T47D (cell line): ENCODE measurements around the gene PAPPA.

Experiments
- DNase-seq, 2 experiments: peaks; one replicate each; pipeline versions ENCODE4 v3.0.0 to v3.0.0-alpha.2; 2011 to 2012; ENCODE audit warnings: low read depth in 1 of 2, low spot score in 1 of 2
- JUND ChIP-seq: IDR thresholded peaks from 2 replicates; pipeline ENCODE4 v1.6.1; 2012; ENCODE audit warnings: low read depth
- in situ Hi-C: cut with HindIII; loops from 2 replicates; pipeline ENCODE4 v1.10.0; 2016; ENCODE audit warnings: low sequenced_read_pairs, low pct_unique_long_range_greater_than_20kb

PAPPA gene

DNA sequence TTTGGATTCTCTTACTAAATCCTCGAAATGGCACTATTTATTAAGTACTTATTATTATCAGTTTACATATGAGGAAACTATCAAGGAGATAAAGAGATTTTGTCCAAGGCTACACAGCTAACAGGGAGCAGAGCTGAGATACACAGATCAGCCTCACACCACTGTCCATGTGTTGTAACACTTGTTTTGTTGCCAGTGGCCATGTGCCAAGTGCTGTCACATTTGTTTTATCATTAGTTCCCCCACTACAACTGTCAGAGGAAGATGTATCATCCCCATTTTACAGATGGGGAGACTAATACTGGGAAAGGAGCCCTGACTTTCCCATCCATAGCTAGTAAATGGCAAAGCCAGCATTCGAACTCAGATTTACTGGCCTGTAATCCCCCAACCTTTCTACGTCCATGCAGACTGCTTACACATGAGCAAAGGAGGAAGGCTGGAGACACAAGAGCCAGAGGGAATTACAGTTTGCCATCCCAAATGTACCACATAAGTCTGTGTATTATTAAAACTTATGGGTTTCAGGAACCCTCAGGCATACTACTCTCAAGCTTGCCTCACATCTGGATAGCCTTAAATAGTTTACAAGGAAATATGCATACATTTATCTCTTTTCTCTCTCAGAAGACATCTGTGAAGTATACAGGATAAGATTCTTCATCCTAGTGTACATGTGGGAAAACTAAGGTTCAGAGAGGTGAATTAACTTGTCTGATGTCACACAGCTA lies 25.1 kb downstream of the PAPPA start:
- TF ChIP-seq JUND, result no peak
- in situ Hi-C loops, result no loop called here

GRCh38 chr9:116179568-116179967 lies 26.0 kb downstream of the PAPPA start:
- DNase-seq, result no peak
- in situ Hi-C loops, result no loop called here
- TF ChIP-seq JUND, result no peak

More for the DNA sequence above, 25.1 kb downstream of the PAPPA start:
- DNase-seq, result no peak

DNA sequence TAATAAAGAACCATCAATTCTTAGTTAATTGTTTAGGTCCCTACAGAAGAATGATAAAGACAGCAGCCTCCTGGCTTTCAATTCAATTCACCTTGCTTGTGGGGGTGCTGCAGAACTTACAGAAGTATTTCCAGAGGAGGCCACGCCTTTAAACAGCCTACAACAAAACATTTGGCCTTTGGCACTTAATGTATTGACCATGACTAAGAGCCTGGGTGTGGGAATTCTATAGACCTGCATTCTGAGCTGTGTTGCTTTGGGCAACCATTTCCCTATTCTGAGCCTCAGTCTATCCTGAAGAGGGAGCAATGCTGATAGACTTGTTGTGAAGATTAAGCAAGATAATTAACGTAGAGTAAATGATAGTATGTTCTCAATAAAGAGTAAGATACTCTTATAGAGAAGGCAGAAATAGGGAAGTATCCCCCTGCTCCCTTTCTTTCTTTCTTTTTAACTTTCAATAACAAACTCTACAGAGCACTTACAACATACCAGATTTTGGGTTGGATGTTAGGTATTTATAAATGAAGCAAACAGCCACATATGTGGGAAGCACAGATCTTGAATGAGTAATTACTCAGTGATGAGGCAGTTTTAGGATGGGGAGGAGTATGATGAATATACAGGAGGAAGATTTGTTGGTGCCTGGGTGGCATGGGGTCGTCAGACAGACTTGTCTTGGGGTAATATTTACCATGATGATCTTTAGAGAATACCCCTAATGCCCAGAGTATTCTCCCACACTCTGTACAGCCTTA lies 28.4 kb downstream of the PAPPA start:
- in situ Hi-C loops, result no loop called here
- DNase-seq, result no peak
- TF ChIP-seq JUND, result no peak

DNA sequence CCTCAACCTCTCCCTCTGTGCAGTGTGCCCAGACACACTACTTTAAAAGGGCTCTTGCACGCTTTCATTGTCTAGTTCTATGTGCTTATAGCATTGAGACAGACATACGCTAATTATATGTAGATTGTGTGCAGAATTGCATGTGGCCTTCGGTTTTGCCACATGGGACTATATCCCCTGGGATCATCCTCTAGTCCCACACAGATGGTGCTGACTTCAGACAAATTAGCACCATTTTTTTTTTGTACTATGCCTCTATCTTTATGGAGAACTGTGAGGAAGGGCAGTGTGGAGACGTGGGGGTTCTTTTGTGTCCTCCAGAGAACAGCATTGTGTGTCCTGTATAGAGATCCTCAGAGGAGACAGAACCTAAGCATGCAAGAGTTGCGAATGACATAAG lies 29.3 kb downstream of the PAPPA start:
- in situ Hi-C loops, result no loop called here
- TF ChIP-seq JUND, result no peak
- DNase-seq, result no peak

DNA sequence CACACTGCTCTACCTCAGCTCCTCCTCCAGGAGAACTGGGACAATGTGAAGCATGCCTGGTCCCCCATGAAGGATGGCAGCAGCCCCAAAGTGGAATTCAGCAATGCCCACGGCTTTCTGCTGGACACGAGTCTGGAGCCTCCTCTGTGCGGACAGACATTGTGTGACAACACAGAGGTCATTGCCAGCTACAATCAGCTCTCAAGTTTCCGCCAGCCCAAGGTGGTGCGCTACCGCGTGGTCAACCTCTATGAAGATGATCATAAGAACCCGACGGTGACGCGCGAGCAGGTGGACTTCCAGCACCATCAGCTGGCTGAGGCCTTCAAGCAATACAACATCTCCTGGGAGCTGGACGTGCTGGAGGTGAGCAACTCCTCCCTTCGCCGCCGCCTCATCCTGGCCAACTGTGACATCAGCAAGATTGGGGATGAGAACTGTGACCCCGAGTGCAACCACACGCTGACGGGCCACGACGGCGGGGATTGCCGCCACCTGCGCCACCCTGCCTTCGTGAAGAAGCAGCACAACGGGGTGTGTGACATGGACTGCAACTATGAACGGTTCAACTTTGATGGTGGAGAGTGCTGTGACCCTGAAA lies 34.1 kb downstream of the PAPPA start:
- no peak for TF ChIP-seq JUND
- in situ Hi-C loops, result no loop called here

GRCh38 chr9:116189683-116190082 lies 36.1 kb downstream of the PAPPA start:
- no peak; the same call in 1 of the 2 replicates for TF ChIP-seq JUND
- DNase-seq, result peak; percentile 73 to 74
- in situ Hi-C loops, result no loop called here

More for the DNA sequence above, 34.1 kb downstream of the PAPPA start:
- DNase-seq, result no peak

DNA sequence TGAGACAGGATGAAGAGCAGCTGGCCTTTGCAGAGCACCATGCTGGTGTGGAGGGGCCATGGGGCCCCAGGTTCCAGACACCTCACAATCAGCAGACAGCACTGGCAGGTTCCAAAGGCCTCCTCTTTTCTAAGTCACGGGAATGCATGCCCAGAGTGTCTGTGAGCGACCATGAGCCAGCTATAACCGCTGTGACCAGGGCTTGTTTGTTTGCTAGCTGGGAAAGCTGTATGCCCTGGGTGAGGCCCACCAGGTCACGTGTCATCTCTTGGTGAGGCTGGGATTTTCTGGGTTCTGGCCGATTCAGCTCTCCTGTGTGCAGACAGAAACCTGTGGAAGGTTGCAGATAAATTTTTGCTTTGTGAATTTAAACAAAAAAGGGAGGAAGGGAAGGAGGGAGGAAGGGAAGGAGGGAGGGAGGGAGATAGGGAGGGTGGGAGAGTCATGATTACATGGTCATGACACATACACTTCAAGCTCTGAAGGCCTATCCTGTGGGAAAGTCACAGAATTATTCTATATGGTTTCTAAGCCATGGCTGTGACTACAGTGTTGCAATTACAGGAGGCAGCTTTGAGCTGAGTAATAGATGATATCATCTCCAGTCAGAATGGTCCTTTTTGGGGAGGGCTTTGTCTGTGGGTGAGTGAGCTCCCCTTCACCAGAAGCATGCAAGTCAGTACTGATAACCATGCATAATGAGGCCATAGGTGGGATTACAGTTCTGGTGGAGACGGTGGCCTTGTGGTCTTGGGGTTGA lies 37.2 kb downstream of the PAPPA start:
- in situ Hi-C loops, result no loop called here
- TF ChIP-seq JUND, result no peak
- DNase-seq, result no peak

DNA sequence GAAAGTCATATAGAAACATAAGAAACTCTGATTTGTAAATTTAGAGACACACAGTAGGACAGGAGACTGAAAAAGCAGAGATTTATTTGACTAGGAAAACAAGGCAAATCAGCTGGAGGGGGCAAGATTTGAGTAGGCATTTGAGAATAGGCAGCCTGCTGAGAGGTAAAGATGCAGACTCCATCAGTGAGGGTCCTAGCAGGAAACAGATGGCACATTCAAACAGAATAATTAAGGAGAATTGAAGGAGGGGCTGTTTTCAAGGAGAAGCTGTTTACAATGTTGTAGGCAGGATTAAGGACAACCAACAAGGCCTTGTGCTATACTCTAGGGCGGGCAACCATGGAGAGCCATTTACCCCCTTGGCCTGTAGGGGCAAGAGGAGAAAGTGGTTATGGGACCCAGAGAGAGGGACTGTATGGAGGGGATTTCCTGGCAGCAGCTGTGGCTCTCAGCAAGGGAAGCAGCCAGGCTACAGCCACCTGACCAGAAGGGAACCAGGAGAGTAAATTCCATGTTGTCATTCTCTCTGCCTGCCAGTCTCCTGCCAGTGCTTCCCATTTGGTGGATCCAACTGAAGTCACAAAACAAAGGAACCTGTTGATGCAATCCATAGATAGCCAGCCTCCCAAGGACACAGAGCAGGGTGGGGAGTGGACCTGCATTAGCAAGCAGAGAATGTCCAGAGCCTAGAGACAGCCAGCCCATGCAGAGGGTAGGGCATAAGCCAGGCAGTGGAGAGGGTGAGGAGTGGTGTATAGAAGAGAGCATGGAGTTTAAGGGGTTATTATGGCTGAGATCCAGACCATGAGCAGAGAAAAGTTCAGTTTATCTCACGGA lies 38.2 kb downstream of the PAPPA start:
- in situ Hi-C loops, result no loop called here
- DNase-seq, result no peak
- TF ChIP-seq JUND, result no peak

- in situ Hi-C loops, result no loop called here
- DNase-seq, result no peak
- TF ChIP-seq JUND, result no peak
These were observed 40.0 kb downstream of the PAPPA start for GRCh38 chr9:116193636-116194035.

GRCh38 chr9:116196806-116197205 lies 43.2 kb downstream of the PAPPA start:
- no peak for TF ChIP-seq JUND
- DNase-seq, result no peak
- in situ Hi-C loops, result no loop called here

GRCh38 chr9:116198344-116198743 lies 44.8 kb downstream of the PAPPA start:
- in situ Hi-C loops, result no loop called here
- no peak for TF ChIP-seq JUND
- DNase-seq, result no peak

GRCh38 chr9:116202219-116202912 lies 48.8 kb downstream of the PAPPA start:
- in situ Hi-C loops, result no loop called here
- DNase-seq, result no peak
- no peak for TF ChIP-seq JUND
